ENCODE measurements around the gene COQ4. TPM values are rescaled to one million over a fixed set of nuclear protein-coding genes. Genes with fewer than 3 reads are reported as not detected.

COQ4 gene
- total and polyA plus RNA-seq, 3 donors from 2014 or later = 50.9 to 65.0 (median 54.9) TPM

GRCh38 chr9:128344931-128345605, 22.4 kb downstream of the COQ4 start:
- Histone ChIP-seq H3K27ac (no peak overlapping the region), H3K36me3 (ENCODE audit: low read depth, missing control alignments) (no peaks in the 10 kb centered on the region), H3K4me3 (no peak overlapping the region), H3K27me3 (no peaks in the 10 kb centered on the region), H3K9me3 (no peaks in the 10 kb centered on the region), H3K4me1 (peaks cover 6% of the 10 kb centered on the region)
- no peak for TF ChIP-seq POLR2A (IDR thresholded peaks at IDR 0.05)
- TF ChIP-seq, protein P1, sequence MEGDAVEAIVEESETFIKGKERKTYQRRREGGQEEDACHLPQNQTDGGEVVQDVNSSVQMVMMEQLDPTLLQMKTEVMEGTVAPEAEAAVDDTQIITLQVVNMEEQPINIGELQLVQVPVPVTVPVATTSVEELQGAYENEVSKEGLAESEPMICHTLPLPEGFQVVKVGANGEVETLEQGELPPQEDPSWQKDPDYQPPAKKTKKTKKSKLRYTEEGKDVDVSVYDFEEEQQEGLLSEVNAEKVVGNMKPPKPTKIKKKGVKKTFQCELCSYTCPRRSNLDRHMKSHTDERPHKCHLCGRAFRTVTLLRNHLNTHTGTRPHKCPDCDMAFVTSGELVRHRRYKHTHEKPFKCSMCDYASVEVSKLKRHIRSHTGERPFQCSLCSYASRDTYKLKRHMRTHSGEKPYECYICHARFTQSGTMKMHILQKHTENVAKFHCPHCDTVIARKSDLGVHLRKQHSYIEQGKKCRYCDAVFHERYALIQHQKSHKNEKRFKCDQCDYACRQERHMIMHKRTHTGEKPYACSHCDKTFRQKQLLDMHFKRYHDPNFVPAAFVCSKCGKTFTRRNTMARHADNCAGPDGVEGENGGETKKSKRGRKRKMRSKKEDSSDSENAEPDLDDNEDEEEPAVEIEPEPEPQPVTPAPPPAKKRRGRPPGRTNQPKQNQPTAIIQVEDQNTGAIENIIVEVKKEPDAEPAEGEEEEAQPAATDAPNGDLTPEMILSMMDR (IDR thresholded peaks at IDR 0.05) = no peak
- no peak for DNase-seq
- intact Hi-C loops (cut with DNase I; ENCODE audit: low total_unique reads) = no loop called here
- 90 to 97% methylated on average over 7 to 28 of the region's 28 CpGs for WGBS, 2 donors

DNA sequence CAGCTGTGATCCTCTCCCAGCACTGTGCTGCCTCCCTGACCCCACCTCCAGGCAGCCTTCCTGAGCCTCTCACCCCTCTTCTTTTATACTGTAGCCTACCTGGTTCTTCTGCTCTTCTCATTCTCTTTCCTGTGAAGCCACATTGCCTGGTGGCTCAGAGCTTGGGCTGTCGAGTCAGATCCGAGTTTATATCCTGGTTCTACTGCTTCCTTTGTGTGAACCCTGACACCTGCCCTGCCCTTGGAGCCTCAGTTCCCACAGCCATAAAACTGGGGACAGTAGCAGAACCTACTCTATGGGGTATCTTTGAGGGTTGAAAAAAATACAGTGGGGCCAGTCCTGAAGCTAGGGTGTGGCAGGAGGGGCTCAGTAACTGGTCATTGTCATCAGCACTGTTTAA, 26.5 kb downstream of the COQ4 start:
- intact Hi-C loops (cut with DNase I; ENCODE audit: low total_unique reads) = no loop called here
- no peak for DNase-seq
- no peaks in the 10 kb centered on the region for H3K9me3 ChIP-seq
- no peak overlapping the region for H3K27ac ChIP-seq
- H3K27me3 ChIP-seq = no peaks in the 10 kb centered on the region
- TF ChIP-seq POLR2A (IDR thresholded peaks at IDR 0.05) = no peak
- TF ChIP-seq, protein P1 (IDR thresholded peaks at IDR 0.05) = no peak
- H3K4me1 ChIP-seq = no peaks in the 10 kb centered on the region
- no peaks in the 10 kb centered on the region for H3K36me3 ChIP-seq (ENCODE audit: low read depth, missing control alignments)
- no peak overlapping the region for H3K4me3 ChIP-seq
- WGBS, 2 donors = 72 to 79% methylated on average over 2 of the region's 2 CpGs

DNA sequence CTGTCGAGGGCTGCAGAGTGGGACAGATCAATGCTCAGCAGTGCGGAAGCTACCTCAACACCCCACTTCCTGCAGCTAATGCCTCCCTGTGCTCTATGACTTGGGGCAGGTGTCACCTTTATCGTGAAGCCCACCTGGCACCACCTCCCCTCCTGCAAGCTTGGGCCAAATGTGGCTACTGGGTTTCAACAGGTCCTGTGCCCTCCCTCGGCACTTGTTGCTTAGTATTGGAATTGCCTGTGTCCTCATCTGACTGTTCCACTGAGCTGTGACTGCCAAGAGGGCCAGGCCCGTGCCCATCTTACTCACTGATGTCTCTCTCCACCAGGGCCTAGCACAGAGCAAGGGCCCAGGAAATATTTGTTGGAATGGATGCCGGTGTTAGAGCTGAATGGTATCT, 27.1 kb downstream of the COQ4 start:
- H3K27me3 ChIP-seq = no peaks in the 10 kb centered on the region
- intact Hi-C loops (cut with DNase I; ENCODE audit: low total_unique reads) = no loop called here
- 91 to 95% methylated on average over 6 of the region's 6 CpGs for WGBS, 2 donors
- no peak overlapping the region for H3K4me3 ChIP-seq
- DNase-seq = no peak
- H3K27ac ChIP-seq = no peak overlapping the region
- H3K36me3 ChIP-seq (ENCODE audit: low read depth, missing control alignments) = no peaks in the 10 kb centered on the region
- no peaks in the 10 kb centered on the region for H3K9me3 ChIP-seq
- H3K4me1 ChIP-seq = no peaks in the 10 kb centered on the region
- TF ChIP-seq, protein P1 (IDR thresholded peaks at IDR 0.05) = no peak
- no peak for TF ChIP-seq POLR2A (IDR thresholded peaks at IDR 0.05)

DNA sequence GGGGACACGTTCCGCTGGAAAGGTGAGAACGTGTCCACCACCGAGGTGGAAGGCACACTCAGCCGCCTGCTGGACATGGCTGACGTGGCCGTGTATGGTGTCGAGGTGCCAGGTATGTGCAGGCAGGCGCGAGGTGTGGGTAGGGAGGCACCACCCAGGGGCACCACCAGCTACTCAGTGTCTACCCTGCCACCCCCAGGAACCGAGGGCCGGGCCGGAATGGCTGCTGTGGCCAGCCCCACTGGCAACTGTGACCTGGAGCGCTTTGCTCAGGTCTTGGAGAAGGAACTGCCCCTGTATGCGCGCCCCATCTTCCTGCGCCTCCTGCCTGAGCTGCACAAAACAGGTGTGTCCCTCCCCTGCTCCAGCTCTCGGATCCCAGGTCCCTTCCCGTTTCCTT, 32.8 kb downstream of the COQ4 start:
- no peak overlapping the region for H3K4me3 ChIP-seq
- DNase-seq = no peak
- H3K4me1 ChIP-seq = no peaks in the 10 kb centered on the region
- no peak overlapping the region for H3K27ac ChIP-seq
- no peaks in the 10 kb centered on the region for H3K36me3 ChIP-seq (ENCODE audit: low read depth, missing control alignments)
- H3K9me3 ChIP-seq = no peaks in the 10 kb centered on the region
- H3K27me3 ChIP-seq = no peaks in the 10 kb centered on the region
- 94 to 96% methylated on average over 9 to 19 of the region's 19 CpGs for WGBS, 2 donors
- intact Hi-C loops (cut with DNase I; ENCODE audit: low total_unique reads) = no loop called here
- TF ChIP-seq POLR2A (IDR thresholded peaks at IDR 0.05) = no peak
- TF ChIP-seq, protein P1 (IDR thresholded peaks at IDR 0.05) = no peak

- DNase-seq = no peak
- Histone ChIP-seq H3K36me3 (ENCODE audit: low read depth, missing control alignments) (no peaks in the 10 kb centered on the region), H3K4me3 (no peak overlapping the region), H3K4me1 (peaks cover 4% of the 10 kb centered on the region), H3K27me3 (no peaks in the 10 kb centered on the region), H3K9me3 (no peaks in the 10 kb centered on the region), H3K27ac (no peak overlapping the region)
- WGBS, 2 donors = 70 to 81% methylated on average over 7 to 8 of the region's 8 CpGs
- intact Hi-C loops (cut with DNase I; ENCODE audit: low total_unique reads) = no loop called here
- TF ChIP-seq POLR2A (IDR thresholded peaks at IDR 0.05) = no peak
- TF ChIP-seq, protein P1 (IDR thresholded peaks at IDR 0.05) = no peak
Observed at GRCh38 chr9:128358090-128358489, 35.5 kb downstream of the COQ4 start.
